Measurements from ENCODE around the gene RIMBP2. TPM values are rescaled to one million over a fixed set of nuclear protein-coding genes. Genes with fewer than 3 reads are reported as not detected.

Gene RIMBP2
- total RNA-seq, 1 donor from 2014 or later: 0.09 TPM

GRCh38 chr12:130369816-130370215 lies 346.3 kb downstream of the RIMBP2 start:
- intact Hi-C loops (cut with DNase I): no loop called here
- no peak overlapping the region for H3K27ac ChIP-seq
- H3K27me3 ChIP-seq: peaks cover 35% of the 10 kb centered on the region
- H3K36me3 ChIP-seq: no peaks in the 10 kb centered on the region
- ATAC-seq: no peak
- no peak for DNase-seq
- H3K9me3 ChIP-seq: no peaks in the 10 kb centered on the region
- H3K4me1 ChIP-seq: no peaks in the 10 kb centered on the region
- TF ChIP-seq CTCF (IDR thresholded peaks at IDR 0.05): no peak
- no peak overlapping the region for H3K4me3 ChIP-seq

- DNase-seq: no peak
- intact Hi-C loops (cut with DNase I): no loop called here
- H3K27ac ChIP-seq: no peak overlapping the region
- H3K4me3 ChIP-seq: no peak overlapping the region
- H3K4me1 ChIP-seq: no peaks in the 10 kb centered on the region
- peaks cover 31% of the 10 kb centered on the region for H3K27me3 ChIP-seq
- no peaks in the 10 kb centered on the region for H3K36me3 ChIP-seq
- TF ChIP-seq CTCF (IDR thresholded peaks at IDR 0.05): no peak
- ATAC-seq: peak; percentile 62
- H3K9me3 ChIP-seq: no peaks in the 10 kb centered on the region
These were observed 348.6 kb downstream of the RIMBP2 start for GRCh38 chr12:130367523-130367922.

GRCh38 chr12:130367003-130367402 lies 349.1 kb downstream of the RIMBP2 start:
- DNase-seq (no peak), ATAC-seq (no peak)
- Histone ChIP-seq H3K27me3 (peaks cover 26% of the 10 kb centered on the region), H3K4me3 (no peak overlapping the region), H3K9me3 (no peaks in the 10 kb centered on the region), H3K36me3 (no peaks in the 10 kb centered on the region), H3K27ac (no peak overlapping the region), H3K4me1 (no peaks in the 10 kb centered on the region)
- intact Hi-C loops (cut with DNase I): no loop called here
- no peak for TF ChIP-seq CTCF (IDR thresholded peaks at IDR 0.05)

GRCh38 chr12:130366159-130366558 lies 349.9 kb downstream of the RIMBP2 start:
- no peaks in the 10 kb centered on the region for H3K9me3 ChIP-seq
- no peak overlapping the region for H3K27ac ChIP-seq
- DNase-seq (no peak), ATAC-seq (no peak)
- intact Hi-C loops (cut with DNase I): no loop called here
- TF ChIP-seq CTCF (IDR thresholded peaks at IDR 0.05): no peak
- H3K36me3 ChIP-seq: no peaks in the 10 kb centered on the region
- no peak overlapping the region for H3K4me3 ChIP-seq
- no peaks in the 10 kb centered on the region for H3K4me1 ChIP-seq
- H3K27me3 ChIP-seq: peaks cover 18% of the 10 kb centered on the region

GRCh38 chr12:130364578-130364977 lies 351.5 kb downstream of the RIMBP2 start:
- H3K27me3 ChIP-seq: peaks cover 14% of the 10 kb centered on the region
- intact Hi-C loops (cut with DNase I): no loop called here
- no peaks in the 10 kb centered on the region for H3K36me3 ChIP-seq
- no peak overlapping the region for H3K4me3 ChIP-seq
- TF ChIP-seq CTCF (IDR thresholded peaks at IDR 0.05): no peak
- H3K27ac ChIP-seq: no peak overlapping the region
- H3K4me1 ChIP-seq: no peaks in the 10 kb centered on the region
- DNase-seq (no peak), ATAC-seq (no peak)
- no peaks in the 10 kb centered on the region for H3K9me3 ChIP-seq

GRCh38 chr12:130362060-130362459 lies 354.0 kb downstream of the RIMBP2 start:
- no peaks in the 10 kb centered on the region for H3K36me3 ChIP-seq
- H3K4me3 ChIP-seq: no peak overlapping the region
- H3K27ac ChIP-seq: no peak overlapping the region
- ATAC-seq: no peak
- no peaks in the 10 kb centered on the region for H3K9me3 ChIP-seq
- intact Hi-C loops (cut with DNase I): no loop called here
- DNase-seq: no peak
- no peaks in the 10 kb centered on the region for H3K4me1 ChIP-seq
- H3K27me3 ChIP-seq: peaks cover 21% of the 10 kb centered on the region
- TF ChIP-seq CTCF (IDR thresholded peaks at IDR 0.05): no peak
